Gastroesophageal sphincter (tissue), 4 donors: ENCODE data around the gene MLXIP. TPM values are rescaled to one million over a fixed set of nuclear protein-coding genes. Genes with fewer than 3 reads are reported as not detected.

Experiments used
- ATAC-seq: fragments of 150-250 bp; one replicate; pipeline ENCODE4 v1.9.1; 2016; ENCODE audit warnings: mild to moderate bottlenecking, moderate library complexity
- H3K27ac ChIP-seq, 4 donors: fragments of 200-600 bp; sonication (generic) in 3 of 4; 1 replicate in 3 of 4; 2 replicates in 1 of 4; pipeline ENCODE4 v1.5.1; 2016 to 2019
- H3K27me3 ChIP-seq: fragments of 200-600 bp; sonication (generic); one replicate; pipeline ENCODE4 v1.5.1; 2019
- H3K36me3 ChIP-seq, 2 donors: fragments of 200-600 bp; sonication (generic); one replicate each; pipeline ENCODE4 v1.5.1; 2019; ENCODE audit warnings: control low read depth in 1 of 2
- H3K4me1 ChIP-seq, 3 donors: fragments of 200-600 bp; sonication (generic); 1 replicate in 2 of 3; 2 replicates in 1 of 3; pipeline ENCODE4 v1.5.1; 2016 to 2019; ENCODE audit warnings: control low read depth in 2 of 3
- H3K4me3 ChIP-seq, 2 donors: fragments of 200-600 bp; sonication (generic); one replicate each; pipeline ENCODE4 v1.5.1; 2019; ENCODE audit warnings: mild to moderate bottlenecking in 1 of 2, moderate library complexity in 1 of 2
- H3K9me3 ChIP-seq, 3 donors: fragments of 200-600 bp; sonication (generic); one replicate each; pipeline ENCODE4 v1.5.1; 2017 to 2019; ENCODE audit warnings: control low read depth in 2 of 3
- CTCF ChIP-seq, 4 experiments: fragments of 200-600 bp in 2 of 4; fragments of 450-650 bp in 2 of 4; sonication (generic) in 1 of 4; IDR thresholded peaks; one replicate each; pipeline ENCODE4 v1.5.1; 2017 to 2019; ENCODE audit warnings: antibody characterized with exemption in 4 of 4, mild to moderate bottlenecking in 2 of 4, moderate library complexity in 2 of 4
- EP300 ChIP-seq: sonication (generic); formaldehyde crosslinking; IDR thresholded peaks from one replicate; pipeline ENCODE4 v1.6.1; 2017; ENCODE audit warnings: antibody characterized with exemption, mild to moderate bottlenecking
- POLR2A ChIP-seq, 2 donors: fragments of 450-650 bp; IDR thresholded peaks; one replicate each; pipeline ENCODE4 v1.6.1; 2017; ENCODE audit warnings: antibody characterized with exemption in 2 of 2, mild to moderate bottlenecking in 2 of 2, moderate library complexity in 1 of 2
- POLR2AphosphoS5 ChIP-seq: sonication (generic); formaldehyde crosslinking; IDR thresholded peaks from one replicate; pipeline ENCODE4 v1.6.1; 2017; ENCODE audit warnings: antibody characterized with exemption
- WGBS, 2 donors: methylation state at CpG; one replicate each; pipeline ENCODE4 v1.1.5; 2018; ENCODE audit warnings: low coverage in 1 of 2; 5-methylcytosine and 5-hydroxymethylcytosine counted together
- total RNA-seq, 4 donors: library from RNA; depleted of rRNA; stranded (reverse); fragments of >200 nt; gene quantifications; one replicate each; pipeline ENCODE4 v1.1.0, GENCODE V29; 2016

MLXIP gene
- total RNA-seq, 4 donors from 2014 or later = 28.8 to 87.4 (median 54.9) TPM

- H3K27ac ChIP-seq = no peak overlapping the region
- 70 to 85% methylated on average over 5 to 9 of the region's 9 CpGs for WGBS, 2 donors
- H3K4me1 ChIP-seq = peaks cover 0 to 8% (median 0%) of the 10 kb centered on the region in 3 donors
- H3K27me3 ChIP-seq = no peaks in the 10 kb centered on the region
- H3K9me3 ChIP-seq = no peaks in the 10 kb centered on the region
- no peak overlapping the region for H3K4me3 ChIP-seq
- TF ChIP-seq EP300 (no peak), POLR2AphosphoS5 (no peak), CTCF (IDR thresholded peaks at IDR 0.05) (no peak), POLR2A (IDR thresholded peaks at IDR 0.05) (no peak)
- no peaks in the 10 kb centered on the region for H3K36me3 ChIP-seq
- ATAC-seq = no peak
These were observed 74.2 kb downstream of the MLXIP start for GRCh38 chr12:122152754-122153153.

- Histone ChIP-seq H3K9me3 (no peaks in the 10 kb centered on the region), H3K4me1 (no peaks in the 10 kb centered on the region), H3K27ac (no peak overlapping the region), H3K27me3 (no peaks in the 10 kb centered on the region), H3K36me3 (no peaks in the 10 kb centered on the region), H3K4me3 (no peak overlapping the region)
- WGBS, 2 donors = 72 to 86% methylated on average over 9 to 10 of the region's 10 CpGs
- no peak for ATAC-seq
- TF ChIP-seq POLR2A (IDR thresholded peaks at IDR 0.05) (no peak), POLR2AphosphoS5 (no peak), CTCF (IDR thresholded peaks at IDR 0.05) (no peak), EP300 (no peak)
These were observed 77.1 kb downstream of the MLXIP start for GRCh38 chr12:122155705-122156104.

- no peaks in the 10 kb centered on the region for H3K36me3 ChIP-seq
- H3K4me3 ChIP-seq = no peak overlapping the region
These were observed 80.2 kb downstream of the MLXIP start for GRCh38 chr12:122158700-122159285.

GRCh38 chr12:122159882-122160281 is 81.3 kb downstream of the MLXIP start:
- 60 to 61% methylated on average over 4 of the region's 4 CpGs for WGBS, 2 donors
- H3K27ac ChIP-seq = no peak overlapping the region
- ATAC-seq = no peak
- no peaks in the 10 kb centered on the region for H3K27me3 ChIP-seq
- TF ChIP-seq CTCF (IDR thresholded peaks at IDR 0.05) = no peak
- TF ChIP-seq POLR2AphosphoS5 = no peak
- TF ChIP-seq EP300 = no peak
- no peak for TF ChIP-seq POLR2A (IDR thresholded peaks at IDR 0.05)
- no peaks in the 10 kb centered on the region for H3K4me1 ChIP-seq
- no peak overlapping the region for H3K4me3 ChIP-seq
- no peaks in the 10 kb centered on the region for H3K9me3 ChIP-seq
- no peaks in the 10 kb centered on the region for H3K36me3 ChIP-seq

More at GRCh38 chr12:122158700-122159285, 80.2 kb downstream of the MLXIP start:
- TF ChIP-seq POLR2A (IDR thresholded peaks at IDR 0.05) = no peak
- no peak for TF ChIP-seq CTCF (IDR thresholded peaks at IDR 0.05)
- no peak for TF ChIP-seq POLR2AphosphoS5
- no peak for TF ChIP-seq EP300
- Histone ChIP-seq H3K4me1 (no peaks in the 10 kb centered on the region), H3K27ac (no peak overlapping the region), H3K9me3 (no peaks in the 10 kb centered on the region), H3K27me3 (no peaks in the 10 kb centered on the region)
- ATAC-seq = no peak
- WGBS, 2 donors = 80% methylated on average over 6 to 7 of the region's 7 CpGs

GRCh38 chr12:122160761-122161160 is 82.2 kb downstream of the MLXIP start:
- TF ChIP-seq POLR2A (IDR thresholded peaks at IDR 0.05) (no peak), EP300 (no peak), POLR2AphosphoS5 (no peak), CTCF (IDR thresholded peaks at IDR 0.05) (no peak)
- WGBS, 2 donors = 69 to 75% methylated on average over 7 to 9 of the region's 11 CpGs
- H3K4me3 ChIP-seq = no peak overlapping the region
- no peaks in the 10 kb centered on the region for H3K4me1 ChIP-seq
- H3K36me3 ChIP-seq = no peaks in the 10 kb centered on the region
- no peak overlapping the region for H3K27ac ChIP-seq
- ATAC-seq = no peak
- H3K27me3 ChIP-seq = no peaks in the 10 kb centered on the region
- no peaks in the 10 kb centered on the region for H3K9me3 ChIP-seq
